Liver (tissue), 3 donors: ENCODE data around the gene CFAP157.

ENCODE experiments used
- CTCF ChIP-seq: fragments of 150-350 bp; IDR thresholded peaks from 2 replicates; pipeline ENCODE4 v1.5.1; 2017; ENCODE audit warnings: improper control_type of control experiment, low read depth, low read length; ENCODE audit not compliant: missing input control
- EGR1 ChIP-seq, 2 donors: IDR thresholded peaks; 2 replicates each; pipeline ENCODE4 v1.6.1; 2016 to 2018; ENCODE audit warnings: antibody characterized with exemption in 2 of 2, low read depth in 2 of 2
- JUND ChIP-seq, 2 donors: IDR thresholded peaks; 2 replicates each; pipeline ENCODE4 v1.6.1; 2016; ENCODE audit warnings: antibody characterized with exemption in 2 of 2
- MAX ChIP-seq: IDR thresholded peaks from 2 replicates; pipeline ENCODE4 v1.6.1; 2016; ENCODE audit warnings: antibody characterized with exemption
- REST ChIP-seq: IDR thresholded peaks from 2 replicates; pipeline ENCODE4 v1.6.1; 2016; ENCODE audit warnings: antibody characterized with exemption, mild to moderate bottlenecking
- ZBTB33 ChIP-seq: IDR thresholded peaks from 2 replicates; pipeline ENCODE4 v1.6.1; 2016; ENCODE audit warnings: antibody characterized with exemption
- donor health status: healthy.
- donor health status: healthy.

GRCh38 chr9:127711226-127711701, 4.5 kb downstream of the CFAP157 start:
- TF ChIP-seq ZBTB33, result no peak
- TF ChIP-seq CTCF, result no peak
- no peak for TF ChIP-seq JUND (IDR thresholded peaks at IDR 0.05)
- TF ChIP-seq EGR1 (IDR thresholded peaks at IDR 0.05; ENCODE audit: low read depth in 2 of 2), result no peak
- TF ChIP-seq MAX, result no peak
- TF ChIP-seq REST, result no peak
